HepG2 (cell line): Measurements from ENCODE around the gene MNAT1. TPM values are rescaled to one million over a fixed set of nuclear protein-coding genes. Genes with fewer than 3 reads are reported as not detected.

ENCODE experiments used
- BCL6 ChIP-seq: IDR thresholded peaks from 2 replicates; pipeline ENCODE4 v1.6.1; 2016; ENCODE audit warnings: missing genetic modification reagents, missing compliant biosample characterization
- CC2D1A ChIP-seq: sonication (generic); formaldehyde crosslinking; IDR thresholded peaks from 2 replicates; pipeline ENCODE4 v1.8.1; 2023; ENCODE audit warnings: mild to moderate bottlenecking, missing genetic modification reagents
- ESRRA ChIP-seq: sonication (generic); formaldehyde crosslinking; IDR thresholded peaks from 2 replicates; pipeline ENCODE4 v1.5.1; 2020; ENCODE audit warnings: mild to moderate bottlenecking, low read depth, missing genetic modification reagents
- FIP1L1 ChIP-seq: fragments of 200-400 bp; formaldehyde crosslinking; IDR thresholded peaks from 2 replicates; pipeline ENCODE4 v1.6.1; 2018; ENCODE audit warnings: low read depth, mild to moderate bottlenecking, low read length, moderate library complexity, borderline replicate concordance; ENCODE audit not compliant: insufficient read depth
- FOXC1 ChIP-seq: sonication (generic); formaldehyde crosslinking; IDR thresholded peaks from 2 replicates; pipeline ENCODE4 v1.8.0; 2022; ENCODE audit warnings: mild to moderate bottlenecking, missing genetic modification reagents, borderline replicate concordance
- GTF3A ChIP-seq: sonication (generic); formaldehyde crosslinking; conservative IDR thresholded peaks from 2 replicates; pipeline ENCODE4 v1.4.0; 2020; ENCODE audit warnings: mild to moderate bottlenecking, missing genetic modification reagents
- KLF9 ChIP-seq: IDR thresholded peaks from 2 replicates; pipeline ENCODE4 v1.6.1; 2016; ENCODE audit warnings: low read depth
- MYC ChIP-seq: sonication (generic); formaldehyde crosslinking; IDR thresholded peaks from 2 replicates; pipeline ENCODE4 v1.9.0; 2021; ENCODE audit warnings: missing genetic modification reagents, borderline replicate concordance
- RFXAP ChIP-seq: sonication (generic); formaldehyde crosslinking; IDR thresholded peaks from 2 replicates; pipeline ENCODE4 v1.4.0; 2020; ENCODE audit warnings: missing genetic modification reagents, borderline replicate concordance
- TBX2 ChIP-seq: sonication (generic); formaldehyde crosslinking; IDR thresholded peaks from 2 replicates; pipeline ENCODE4 v1.5.0; 2020; ENCODE audit warnings: missing genetic modification reagents, mild to moderate bottlenecking, borderline replicate concordance
- THAP8 ChIP-seq: sonication (generic); formaldehyde crosslinking; IDR thresholded peaks from 2 replicates; pipeline ENCODE4 v1.5.1; 2020; ENCODE audit warnings: missing genetic modification reagents, mild to moderate bottlenecking, borderline replicate concordance
- TSC22D2 ChIP-seq: sonication (generic); formaldehyde crosslinking; IDR thresholded peaks from 2 replicates; pipeline ENCODE4 v1.5.1; 2020; ENCODE audit warnings: missing genetic modification reagents, mild to moderate bottlenecking, borderline replicate concordance
- ZIK1 ChIP-seq: sonication (generic); formaldehyde crosslinking; IDR thresholded peaks from 2 replicates; pipeline ENCODE4 v1.5.0; 2020; ENCODE audit warnings: mild to moderate bottlenecking, low read depth, missing genetic modification reagents, borderline replicate concordance
- ZNF10 ChIP-seq: sonication (generic); formaldehyde crosslinking; IDR thresholded peaks from 2 replicates; pipeline ENCODE4 v1.4.0; 2020; ENCODE audit warnings: mild to moderate bottlenecking, low read depth, missing genetic modification reagents, borderline replicate concordance
- ZNF124 ChIP-seq: sonication (generic); formaldehyde crosslinking; IDR thresholded peaks from 2 replicates; pipeline ENCODE4 v1.4.0; 2020; ENCODE audit warnings: missing genetic modification reagents
- ZNF235 ChIP-seq: sonication (generic); formaldehyde crosslinking; IDR thresholded peaks from 2 replicates; pipeline ENCODE4 v1.8.1; 2023; ENCODE audit warnings: mild to moderate bottlenecking, missing genetic modification reagents, borderline replicate concordance
- ZNF24 ChIP-seq: fragments of 450-650 bp; IDR thresholded peaks from 2 replicates; pipeline ENCODE4 v1.6.1; 2017; ENCODE audit warnings: antibody characterized with exemption, mild to moderate bottlenecking
- ZNF281 ChIP-seq: sonication (generic); formaldehyde crosslinking; IDR thresholded peaks from 2 replicates; pipeline ENCODE4 v1.4.0; 2020; ENCODE audit warnings: missing genetic modification reagents, borderline replicate concordance
- ZNF383 ChIP-seq: sonication (generic); formaldehyde crosslinking; IDR thresholded peaks from 2 replicates; pipeline ENCODE4 v1.4.0; 2020; ENCODE audit warnings: missing genetic modification reagents, mild to moderate bottlenecking, borderline replicate concordance
- ZNF589 ChIP-seq: sonication (generic); formaldehyde crosslinking; conservative IDR thresholded peaks from 2 replicates; pipeline ENCODE4 v1.8.0; 2022; ENCODE audit warnings: mild to moderate bottlenecking, moderate library complexity, missing genetic modification reagents
- ZNF788 ChIP-seq: sonication (generic); formaldehyde crosslinking; IDR thresholded peaks from 2 replicates; pipeline ENCODE4 v1.5.0; 2020; ENCODE audit warnings: mild to moderate bottlenecking, missing genetic modification reagents, borderline replicate concordance
- polyA plus RNA-seq, 8 experiments: library from polyadenylated mRNA; depleted of rRNA in 3 of 8; stranded (reverse) in 7 of 8; unstranded in 1 of 8; fragments of >200 nt; fragmentation: Illumina TruSeq in 4 of 8; extraction: Trizol in 4 of 8; gene quantifications; 2 replicates each; pipeline versions ENCODE4 v1.2.1 to v1.2.3, GENCODE V29; 2011 to 2016; ENCODE audit warnings: low read depth in 4 of 8, missing spikeins in 1 of 8, mixed read lengths in 1 of 8; ENCODE audit not compliant: insufficient read depth in 1 of 8
- total RNA-seq, 5 experiments: library from RNA; depleted of rRNA; stranded (reverse); fragments of >200 nt; fragmentation: Illumina TruSeq; extraction: Trizol; gene quantifications; 2 replicates each; pipeline ENCODE4 v1.2.3, GENCODE V29; 2016; ENCODE audit warnings: low read depth in 1 of 5
- TF ChIP-seq, protein P1 (sequence below): sonication (generic); formaldehyde crosslinking; IDR thresholded peaks from 2 replicates; pipeline ENCODE4 v1.4.0; 2020; ENCODE audit warnings: missing genetic modification reagents

The MNAT1 gene
- total and polyA plus RNA-seq, 2 of the 13 experiments (the other 11 are each of a cell fraction or from before 2014, with no cell fraction given) = 49.2 to 94.8 TPM

- no peak for TF ChIP-seq ESRRA (CRISPR knock-in tag)
- no peak for TF ChIP-seq GTF3A (CRISPR knock-in tag)
- TF ChIP-seq KLF9 (CRISPR knock-in tag) = no peak
- no peak for TF ChIP-seq ZNF281 (CRISPR knock-in tag)
- 0 out of 2 replicates have a peak, but pooled peaks have one; percentile 21 for TF ChIP-seq THAP8 (CRISPR knock-in tag)
- no peak for TF ChIP-seq CC2D1A (CRISPR knock-in tag)
- no peak for TF ChIP-seq ZNF383
- TF ChIP-seq ZNF124 = no peak
- TF ChIP-seq TSC22D2 = no peak
- no peak for TF ChIP-seq ZNF24
- no peak for TF ChIP-seq BCL6 (CRISPR knock-in tag)
- 0 out of 2 replicates have a peak, but pooled peaks have one; percentile 20 for TF ChIP-seq ZNF788 (CRISPR knock-in tag)
- TF ChIP-seq MYC (CRISPR knock-in tag) = no peak
- TF ChIP-seq FOXC1 (CRISPR knock-in tag) = no peak; the same call in 1 of the 2 replicates
- TF ChIP-seq ZNF589 (CRISPR knock-in tag) = no peak
- TF ChIP-seq TBX2 (CRISPR knock-in tag) = 0 out of 2 replicates have a peak, but pooled peaks have one; percentile 22
- TF ChIP-seq, protein P1, sequence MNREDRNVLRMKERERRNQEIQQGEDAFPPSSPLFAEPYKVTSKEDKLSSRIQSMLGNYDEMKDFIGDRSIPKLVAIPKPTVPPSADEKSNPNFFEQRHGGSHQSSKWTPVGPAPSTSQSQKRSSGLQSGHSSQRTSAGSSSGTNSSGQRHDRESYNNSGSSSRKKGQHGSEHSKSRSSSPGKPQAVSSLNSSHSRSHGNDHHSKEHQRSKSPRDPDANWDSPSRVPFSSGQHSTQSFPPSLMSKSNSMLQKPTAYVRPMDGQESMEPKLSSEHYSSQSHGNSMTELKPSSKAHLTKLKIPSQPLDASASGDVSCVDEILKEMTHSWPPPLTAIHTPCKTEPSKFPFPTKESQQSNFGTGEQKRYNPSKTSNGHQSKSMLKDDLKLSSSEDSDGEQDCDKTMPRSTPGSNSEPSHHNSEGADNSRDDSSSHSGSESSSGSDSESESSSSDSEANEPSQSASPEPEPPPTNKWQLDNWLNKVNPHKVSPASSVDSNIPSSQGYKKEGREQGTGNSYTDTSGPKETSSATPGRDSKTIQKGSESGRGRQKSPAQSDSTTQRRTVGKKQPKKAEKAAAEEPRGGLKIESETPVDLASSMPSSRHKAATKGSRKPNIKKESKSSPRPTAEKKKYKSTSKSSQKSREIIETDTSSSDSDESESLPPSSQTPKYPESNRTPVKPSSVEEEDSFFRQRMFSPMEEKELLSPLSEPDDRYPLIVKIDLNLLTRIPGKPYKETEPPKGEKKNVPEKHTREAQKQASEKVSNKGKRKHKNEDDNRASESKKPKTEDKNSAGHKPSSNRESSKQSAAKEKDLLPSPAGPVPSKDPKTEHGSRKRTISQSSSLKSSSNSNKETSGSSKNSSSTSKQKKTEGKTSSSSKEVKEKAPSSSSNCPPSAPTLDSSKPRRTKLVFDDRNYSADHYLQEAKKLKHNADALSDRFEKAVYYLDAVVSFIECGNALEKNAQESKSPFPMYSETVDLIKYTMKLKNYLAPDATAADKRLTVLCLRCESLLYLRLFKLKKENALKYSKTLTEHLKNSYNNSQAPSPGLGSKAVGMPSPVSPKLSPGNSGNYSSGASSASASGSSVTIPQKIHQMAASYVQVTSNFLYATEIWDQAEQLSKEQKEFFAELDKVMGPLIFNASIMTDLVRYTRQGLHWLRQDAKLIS (CRISPR knock-in tag) = 0 out of 2 replicates have a peak, but pooled peaks have one; percentile 37
- no peak for TF ChIP-seq ZNF10 (CRISPR knock-in tag)
- TF ChIP-seq RFXAP (CRISPR knock-in tag) = no peak
- TF ChIP-seq ZIK1 = no peak
- TF ChIP-seq ZNF235 (CRISPR knock-in tag) = no peak
- no peak for TF ChIP-seq FIP1L1
These were observed 11.2 kb upstream of the MNAT1 start (continued) for GRCh38 chr14:60723116-60723906.
